Stimulated activated naive CD8-positive, alpha-beta T cell treated with anti-CD3 and anti-CD28 coated beads, Interleukin-15, amount 100 ng/mL, for 72 hours (primary cell): ENCODE results near the gene TSPAN18.
A peak's percentile ranks its signal among the peaks of the same experiment; 100 is the strongest.

ENCODE experiments used
- ATAC-seq: fragments of 150-1000 bp; cut with Tn5 transposase; 2 replicates; pipeline ENCODE4 v1.10.0; 2021; ENCODE audit warnings: mild to moderate bottlenecking, moderate library complexity
- DNase-seq, 2 donors: peaks; one replicate each; pipeline ENCODE4 v3.0.0; 2021 to 2022
- H3K27ac Mint-ChIP-seq, 2 donors: one replicate each; pipeline ENCODE4 v1.8.0; 2022; ENCODE audit warnings: mild to moderate bottlenecking in 2 of 2, mixed read lengths in 2 of 2, moderate library complexity in 2 of 2
- H3K27me3 Mint-ChIP-seq: one replicate; pipeline ENCODE4 v1.8.0; 2022; ENCODE audit warnings: mixed read lengths
- H3K4me1 Mint-ChIP-seq: one replicate; pipeline ENCODE4 v1.8.0; 2022; ENCODE audit warnings: mild to moderate bottlenecking, mixed read lengths
- H3K4me3 Mint-ChIP-seq, 2 donors: one replicate each; pipeline ENCODE4 v1.8.0; 2022; ENCODE audit warnings: mild to moderate bottlenecking in 2 of 2, mixed read lengths in 2 of 2, moderate library complexity in 1 of 2
- H3K9me3 Mint-ChIP-seq, 2 donors: one replicate each; pipeline ENCODE4 v1.8.0; 2022; ENCODE audit warnings: mixed read lengths in 2 of 2

The TSPAN18 gene

GRCh38 chr11:44759743-44760476, 33.1 kb downstream of the TSPAN18 start:
- Mint-ChIP-seq H3K27me3 (no peaks in the 10 kb centered on the region), H3K27ac (no peak overlapping the region), H3K4me1 (peaks cover 7% of the 10 kb centered on the region), H3K4me3 (no peak overlapping the region), H3K9me3 (peaks cover 7 to 8% of the 10 kb centered on the region in 2 donors)
- ATAC-seq (no peak), DNase-seq (no peak)

GRCh38 chr11:44760477-44760872, 33.7 kb downstream of the TSPAN18 start:
- DNase-seq (no peak), ATAC-seq (no peak)
- Mint-ChIP-seq H3K4me1 (peaks cover 7% of the 10 kb centered on the region), H3K27me3 (no peaks in the 10 kb centered on the region), H3K9me3 (peaks cover 7 to 8% of the 10 kb centered on the region in 2 donors), H3K27ac (no peak overlapping the region), H3K4me3 (no peak overlapping the region)

GRCh38 chr11:44760917-44761550, 34.3 kb downstream of the TSPAN18 start:
- Mint-ChIP-seq H3K4me3 (no peak overlapping the region), H3K9me3 (peaks cover 7 to 8% of the 10 kb centered on the region in 2 donors), H3K27ac (no peak overlapping the region), H3K4me1 (peaks cover 7% of the 10 kb centered on the region), H3K27me3 (no peaks in the 10 kb centered on the region)
- DNase-seq (no peak), ATAC-seq (no peak)

GRCh38 chr11:44761551-44761961, 34.8 kb downstream of the TSPAN18 start:
- H3K4me1 Mint-ChIP-seq, result peaks cover 7% of the 10 kb centered on the region
- peaks cover 7 to 8% of the 10 kb centered on the region in 2 donors for H3K9me3 Mint-ChIP-seq
- no peak overlapping the region for H3K27ac Mint-ChIP-seq
- ATAC-seq, result no peak
- no peak for DNase-seq
- no peaks in the 10 kb centered on the region for H3K27me3 Mint-ChIP-seq
- H3K4me3 Mint-ChIP-seq, result no peak overlapping the region

- H3K4me1 Mint-ChIP-seq, result peaks cover 7% of the 10 kb centered on the region
- DNase-seq (no peak), ATAC-seq (no peak)
- H3K27me3 Mint-ChIP-seq, result no peaks in the 10 kb centered on the region
- peaks cover 3 to 7% of the 10 kb centered on the region in 2 donors for H3K9me3 Mint-ChIP-seq
- H3K4me3 Mint-ChIP-seq, result no peak overlapping the region
- no peak overlapping the region for H3K27ac Mint-ChIP-seq
Measured at GRCh38 chr11:44763121-44763820, 36.5 kb downstream of the TSPAN18 start.

- no peak overlapping the region for H3K4me3 Mint-ChIP-seq
- H3K27me3 Mint-ChIP-seq, result no peaks in the 10 kb centered on the region
- peaks cover 7% of the 10 kb centered on the region for H3K4me1 Mint-ChIP-seq
- no peak overlapping the region for H3K27ac Mint-ChIP-seq
- DNase-seq (no peak), ATAC-seq (no peak)
- H3K9me3 Mint-ChIP-seq, result peaks cover 0 to 4% of the 10 kb centered on the region in 2 donors
Measured at GRCh38 chr11:44764583-44764982, 37.8 kb downstream of the TSPAN18 start.

GRCh38 chr11:44765026-44765595, 38.3 kb downstream of the TSPAN18 start:
- Mint-ChIP-seq H3K9me3 (no peaks in the 10 kb centered on the region), H3K4me3 (no peak overlapping the region), H3K4me1 (peaks cover 7% of the 10 kb centered on the region), H3K27me3 (no peaks in the 10 kb centered on the region), H3K27ac (peak overlapping the region in 1 of 2 donors; percentile 72)
- DNase-seq, result no peak
- ATAC-seq, result no peak

GRCh38 chr11:44765676-44766075, 38.9 kb downstream of the TSPAN18 start:
- H3K4me3 Mint-ChIP-seq, result no peak overlapping the region
- H3K27me3 Mint-ChIP-seq, result no peaks in the 10 kb centered on the region
- H3K9me3 Mint-ChIP-seq, result no peaks in the 10 kb centered on the region
- peak overlapping the region; percentile 72 for H3K27ac Mint-ChIP-seq
- ATAC-seq (no peak), DNase-seq (no peak)
- H3K4me1 Mint-ChIP-seq, result peaks cover 7% of the 10 kb centered on the region

- H3K4me1 Mint-ChIP-seq, result peaks cover 7% of the 10 kb centered on the region
- no peak for DNase-seq
- ATAC-seq, result no peak
- no peak overlapping the region for H3K4me3 Mint-ChIP-seq
- H3K9me3 Mint-ChIP-seq, result no peaks in the 10 kb centered on the region
- no peaks in the 10 kb centered on the region for H3K27me3 Mint-ChIP-seq
- no peak overlapping the region for H3K27ac Mint-ChIP-seq
Measured at GRCh38 chr11:44766112-44766971, 39.6 kb downstream of the TSPAN18 start.

- DNase-seq, result no peak
- no peaks in the 10 kb centered on the region for H3K9me3 Mint-ChIP-seq
- H3K4me1 Mint-ChIP-seq, result peaks cover 7% of the 10 kb centered on the region
- no peak for ATAC-seq
- no peak overlapping the region for H3K27ac Mint-ChIP-seq
- no peak overlapping the region for H3K4me3 Mint-ChIP-seq
- H3K27me3 Mint-ChIP-seq, result no peaks in the 10 kb centered on the region
Measured at GRCh38 chr11:44766972-44767278, 40.2 kb downstream of the TSPAN18 start.

- H3K9me3 Mint-ChIP-seq, result no peaks in the 10 kb centered on the region
- H3K27me3 Mint-ChIP-seq, result no peaks in the 10 kb centered on the region
- ATAC-seq, result no peak
- peaks cover 7% of the 10 kb centered on the region for H3K4me1 Mint-ChIP-seq
- H3K27ac Mint-ChIP-seq, result no peak overlapping the region
- DNase-seq, result no peak
- no peak overlapping the region for H3K4me3 Mint-ChIP-seq
Measured at GRCh38 chr11:44767421-44767820, 40.7 kb downstream of the TSPAN18 start.

- H3K4me3 Mint-ChIP-seq, result no peak overlapping the region
- H3K4me1 Mint-ChIP-seq, result no peaks in the 10 kb centered on the region
- no peak for DNase-seq
- no peak overlapping the region for H3K27ac Mint-ChIP-seq
- peaks cover 8% of the 10 kb centered on the region for H3K27me3 Mint-ChIP-seq
- no peaks in the 10 kb centered on the region for H3K9me3 Mint-ChIP-seq
- ATAC-seq, result no peak
Measured at GRCh38 chr11:44770401-44770800, 43.6 kb downstream of the TSPAN18 start.

- Mint-ChIP-seq H3K4me3 (no peak overlapping the region), H3K27ac (no peak overlapping the region), H3K9me3 (no peaks in the 10 kb centered on the region), H3K27me3 (peaks cover 8% of the 10 kb centered on the region), H3K4me1 (no peaks in the 10 kb centered on the region)
- DNase-seq (no peak), ATAC-seq (no peak)
Measured at GRCh38 chr11:44771252-44771734, 44.5 kb downstream of the TSPAN18 start.

GRCh38 chr11:44771841-44772240, 45.1 kb downstream of the TSPAN18 start:
- H3K27ac Mint-ChIP-seq, result no peak overlapping the region
- H3K4me3 Mint-ChIP-seq, result no peak overlapping the region
- H3K27me3 Mint-ChIP-seq, result peaks cover 8% of the 10 kb centered on the region
- DNase-seq (no peak), ATAC-seq (no peak)
- no peaks in the 10 kb centered on the region for H3K4me1 Mint-ChIP-seq
- H3K9me3 Mint-ChIP-seq, result no peaks in the 10 kb centered on the region

GRCh38 chr11:44773351-44773965, 46.7 kb downstream of the TSPAN18 start:
- H3K9me3 Mint-ChIP-seq, result no peaks in the 10 kb centered on the region
- peaks cover 8% of the 10 kb centered on the region for H3K27me3 Mint-ChIP-seq
- no peaks in the 10 kb centered on the region for H3K4me1 Mint-ChIP-seq
- no peak overlapping the region for H3K27ac Mint-ChIP-seq
- H3K4me3 Mint-ChIP-seq, result no peak overlapping the region
- DNase-seq, result no peak
- ATAC-seq, result no peak
